GM21381 (cell line): Measurements from ENCODE around the gene CHST7.

ENCODE experiments used
- ATAC-seq: cut with Tn5 transposase; IDR thresholded peaks from one replicate; pipeline ENCODE4 v1.9.1; 2021; ENCODE audit warnings: mild to moderate bottlenecking, moderate library complexity; ENCODE audit not compliant: unreplicated experiment

The CHST7 gene

DNA sequence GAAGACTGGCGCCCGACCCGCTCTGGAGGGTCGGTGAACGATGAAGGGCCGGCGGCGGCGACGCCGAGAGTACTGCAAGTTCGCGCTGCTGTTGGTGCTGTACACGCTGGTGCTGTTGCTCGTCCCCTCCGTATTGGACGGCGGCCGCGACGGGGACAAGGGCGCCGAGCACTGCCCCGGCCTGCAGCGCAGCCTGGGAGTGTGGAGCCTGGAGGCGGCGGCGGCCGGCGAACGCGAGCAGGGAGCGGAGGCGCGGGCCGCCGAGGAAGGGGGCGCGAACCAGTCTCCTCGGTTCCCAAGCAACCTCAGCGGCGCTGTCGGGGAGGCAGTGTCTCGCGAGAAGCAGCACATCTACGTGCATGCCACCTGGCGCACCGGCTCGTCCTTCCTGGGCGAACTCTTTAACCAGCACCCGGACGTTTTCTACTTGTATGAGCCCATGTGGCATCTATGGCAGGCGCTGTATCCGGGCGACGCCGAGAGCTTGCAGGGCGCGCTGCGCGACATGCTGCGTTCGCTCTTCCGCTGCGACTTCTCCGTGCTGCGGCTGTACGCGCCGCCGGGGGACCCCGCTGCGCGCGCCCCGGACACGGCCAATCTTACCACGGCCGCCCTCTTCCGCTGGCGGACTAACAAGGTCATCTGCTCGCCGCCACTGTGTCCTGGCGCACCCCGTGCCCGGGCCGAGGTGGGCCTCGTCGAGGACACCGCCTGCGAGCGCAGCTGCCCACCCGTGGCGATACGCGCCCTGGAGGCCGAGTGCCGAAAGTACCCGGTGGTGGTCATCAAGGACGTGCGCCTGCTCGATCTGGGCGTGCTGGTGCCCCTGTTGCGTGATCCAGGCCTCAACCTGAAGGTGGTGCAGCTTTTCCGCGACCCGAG is 568 bp downstream of the CHST7 start:
- ATAC-seq: peak; percentile 27

DNA sequence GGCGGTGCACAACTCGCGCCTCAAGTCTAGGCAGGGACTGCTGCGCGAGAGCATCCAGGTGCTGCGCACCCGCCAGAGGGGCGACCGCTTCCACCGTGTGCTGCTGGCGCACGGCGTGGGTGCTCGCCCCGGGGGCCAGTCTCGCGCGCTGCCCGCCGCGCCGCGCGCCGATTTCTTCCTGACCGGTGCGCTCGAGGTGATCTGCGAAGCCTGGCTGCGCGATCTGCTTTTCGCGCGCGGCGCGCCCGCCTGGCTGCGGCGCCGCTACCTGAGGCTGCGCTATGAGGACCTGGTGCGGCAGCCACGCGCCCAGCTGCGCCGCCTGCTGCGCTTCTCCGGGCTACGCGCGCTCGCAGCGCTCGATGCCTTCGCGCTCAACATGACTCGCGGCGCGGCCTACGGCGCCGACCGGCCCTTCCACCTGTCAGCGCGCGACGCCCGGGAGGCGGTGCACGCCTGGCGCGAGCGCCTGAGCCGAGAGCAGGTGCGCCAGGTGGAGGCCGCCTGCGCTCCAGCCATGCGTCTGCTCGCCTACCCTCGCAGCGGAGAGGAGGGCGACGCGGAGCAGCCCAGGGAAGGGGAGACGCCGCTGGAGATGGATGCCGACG is 1.3 kb downstream of the CHST7 start:
- peak; percentile 12 for ATAC-seq

DNA sequence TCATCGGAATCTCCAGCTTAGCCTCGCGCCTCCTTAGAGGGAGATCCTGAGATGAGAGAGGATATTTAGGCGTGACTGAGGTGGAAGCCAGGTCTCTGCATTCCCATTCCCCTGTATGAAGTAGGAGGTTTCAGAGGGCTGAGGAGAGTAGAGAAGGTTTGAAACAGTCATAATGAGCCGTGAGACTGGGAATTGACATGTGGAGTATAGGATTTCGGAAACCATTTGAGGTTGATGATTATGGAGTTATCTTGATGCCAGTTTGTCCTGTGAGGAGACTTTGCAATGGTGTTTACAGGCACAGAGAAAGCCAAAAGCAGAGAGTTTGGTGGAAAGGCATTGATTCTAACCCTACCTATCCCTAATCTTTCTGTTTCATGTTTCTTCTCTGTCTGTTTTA is 2.0 kb downstream of the CHST7 start:
- ATAC-seq: no peak

DNA sequence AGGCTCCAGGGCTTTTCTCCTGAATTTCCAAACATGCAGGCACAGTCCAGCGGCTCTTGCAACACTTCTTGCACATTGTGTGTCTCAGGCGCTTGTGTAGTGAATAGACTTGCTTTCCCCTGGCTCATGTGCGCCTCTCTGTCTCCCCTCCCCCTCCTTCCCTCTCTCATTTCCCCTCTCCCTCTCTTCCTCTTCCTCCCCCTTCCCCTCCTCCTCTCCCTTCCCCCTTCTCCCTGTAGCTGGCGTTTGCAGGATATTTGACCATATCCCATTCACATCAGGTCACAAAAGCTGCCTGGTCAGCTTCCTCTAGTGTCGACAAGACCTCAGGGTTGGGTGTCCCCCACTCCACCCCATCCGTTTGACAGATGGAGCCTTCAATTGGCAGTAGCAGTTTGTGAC is 2.4 kb downstream of the CHST7 start:
- ATAC-seq: no peak

DNA sequence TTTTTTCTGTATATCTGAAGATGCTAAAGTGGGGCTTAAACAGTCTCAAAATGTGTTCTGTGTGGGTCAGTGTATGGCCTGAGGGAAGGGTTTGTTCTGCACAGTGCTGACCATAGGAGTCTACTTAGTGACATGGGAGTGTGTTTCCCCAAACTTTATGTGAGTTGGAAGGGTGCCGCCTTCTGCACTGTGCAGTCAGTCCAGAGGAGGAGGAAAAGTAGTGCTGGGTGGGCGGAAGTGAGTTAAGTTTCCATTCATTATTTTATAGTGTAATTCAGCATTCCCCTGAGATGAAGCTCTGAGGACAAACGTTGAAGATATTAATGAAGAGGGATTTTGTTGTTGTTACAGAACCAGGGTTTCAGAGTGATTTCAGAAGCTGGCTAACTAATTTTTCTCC is 2.9 kb downstream of the CHST7 start:
- no peak for ATAC-seq

DNA sequence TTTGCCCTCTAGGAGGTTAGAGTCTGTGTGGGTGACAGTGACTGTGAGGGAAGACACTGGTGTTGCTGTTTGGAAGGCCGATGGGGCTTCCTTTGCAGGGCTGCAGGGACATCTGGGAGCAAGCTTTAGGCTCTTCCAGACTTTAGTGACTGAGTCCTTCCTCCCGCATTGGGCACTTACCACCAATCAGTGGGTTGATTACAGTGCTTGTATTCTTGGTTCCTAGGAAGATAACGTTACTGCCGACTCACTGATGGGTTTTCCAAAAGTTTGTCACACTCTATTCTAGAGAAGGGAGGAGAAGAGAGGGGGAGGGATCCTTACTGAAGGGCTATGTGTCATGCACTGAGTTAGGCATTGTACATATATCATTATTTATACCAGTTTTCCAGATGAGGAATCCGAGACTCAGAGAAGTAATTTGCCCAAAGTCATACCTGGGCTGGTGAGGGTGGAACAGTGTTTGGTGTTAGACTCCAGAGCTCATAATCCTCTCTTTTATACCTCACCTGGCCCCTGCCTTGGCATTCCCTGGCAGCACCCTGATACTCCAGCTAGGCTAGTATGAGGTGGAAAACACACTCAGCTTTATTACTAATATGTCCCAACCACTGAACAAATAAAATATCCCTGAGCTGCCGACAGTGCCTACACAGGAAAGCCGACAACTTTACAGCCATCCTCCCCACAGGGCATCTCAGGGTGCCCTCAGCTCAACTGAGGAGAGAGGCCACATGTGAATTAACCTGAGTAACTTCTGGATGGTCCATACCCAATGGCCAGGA is 3.8 kb downstream of the CHST7 start:
- no peak for ATAC-seq

DNA sequence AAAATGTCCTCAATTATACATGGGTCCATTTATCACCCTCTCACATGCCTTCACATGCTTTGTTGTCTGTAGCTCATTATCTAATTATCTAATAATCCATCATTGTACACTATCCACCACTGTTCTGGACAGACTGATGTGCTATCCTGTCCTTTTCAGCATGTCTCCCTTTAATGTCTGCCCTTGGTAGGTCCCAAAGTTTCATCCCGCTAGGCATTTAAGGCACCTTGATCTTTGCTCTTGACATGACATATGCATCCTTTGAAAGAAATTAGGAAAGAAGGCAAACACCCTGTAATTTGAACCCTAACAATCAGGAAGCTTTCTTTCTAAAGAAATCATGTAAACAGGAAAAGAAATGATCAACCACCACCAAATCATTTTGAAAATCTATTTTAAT is 5.7 kb downstream of the CHST7 start:
- no peak for ATAC-seq

DNA sequence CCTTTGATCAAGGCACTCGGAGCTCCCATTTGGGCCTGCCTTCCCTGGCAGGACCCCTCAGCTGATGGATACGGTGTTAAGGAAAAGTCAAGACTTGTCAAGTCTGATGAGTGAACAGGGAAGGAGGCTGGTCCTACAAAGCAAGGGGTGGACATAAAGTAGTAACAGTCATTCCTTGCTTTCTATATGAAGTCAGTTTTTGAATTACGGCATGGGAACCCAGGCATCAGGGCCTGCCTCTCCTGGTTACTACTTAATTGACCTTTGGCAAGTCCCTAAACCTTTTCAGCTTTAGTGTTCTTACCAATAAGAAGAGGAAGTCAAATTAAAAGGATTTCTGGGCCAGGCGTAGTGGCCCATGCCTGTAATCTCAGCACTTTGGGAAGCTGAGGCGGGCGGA is 7.0 kb downstream of the CHST7 start:
- ATAC-seq: no peak

DNA sequence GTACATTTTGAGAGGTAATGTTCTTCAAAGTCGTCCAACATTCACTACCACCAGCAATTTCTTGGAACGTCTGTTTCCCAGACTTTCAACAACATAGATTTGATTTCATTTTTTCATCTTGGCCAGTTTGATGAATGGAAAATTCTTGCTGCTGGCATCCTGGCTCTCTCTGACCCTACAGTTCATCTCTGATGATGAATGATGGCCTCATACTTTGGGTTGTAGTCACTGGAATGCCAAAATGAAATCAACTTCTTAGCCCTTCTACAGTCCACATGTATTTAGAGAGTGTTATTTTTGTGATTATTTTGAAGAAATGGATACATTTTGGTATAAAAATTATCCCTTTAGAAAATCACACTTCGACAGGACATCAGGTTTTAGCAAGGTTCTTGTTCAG is 8.8 kb downstream of the CHST7 start:
- no peak for ATAC-seq

DNA sequence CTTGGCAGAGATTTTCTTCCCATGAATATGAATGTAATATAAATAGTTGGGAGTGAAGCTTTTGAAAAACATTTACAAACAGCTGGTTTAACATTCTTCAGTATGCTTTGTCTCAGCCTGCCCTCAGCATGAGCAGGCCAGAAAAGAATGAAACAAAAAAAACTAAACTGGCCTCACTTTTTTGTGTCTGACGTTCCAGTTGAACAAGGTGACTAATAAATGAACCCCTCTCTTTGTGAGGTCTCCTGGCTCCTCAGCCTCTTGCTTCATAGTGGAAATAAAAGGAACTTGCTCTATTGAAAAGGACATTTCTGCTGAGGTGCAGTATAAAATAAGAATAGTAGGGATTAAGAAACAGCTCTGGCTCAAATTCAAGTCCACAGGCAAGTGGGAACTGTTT is 9.4 kb downstream of the CHST7 start:
- no peak for ATAC-seq

DNA sequence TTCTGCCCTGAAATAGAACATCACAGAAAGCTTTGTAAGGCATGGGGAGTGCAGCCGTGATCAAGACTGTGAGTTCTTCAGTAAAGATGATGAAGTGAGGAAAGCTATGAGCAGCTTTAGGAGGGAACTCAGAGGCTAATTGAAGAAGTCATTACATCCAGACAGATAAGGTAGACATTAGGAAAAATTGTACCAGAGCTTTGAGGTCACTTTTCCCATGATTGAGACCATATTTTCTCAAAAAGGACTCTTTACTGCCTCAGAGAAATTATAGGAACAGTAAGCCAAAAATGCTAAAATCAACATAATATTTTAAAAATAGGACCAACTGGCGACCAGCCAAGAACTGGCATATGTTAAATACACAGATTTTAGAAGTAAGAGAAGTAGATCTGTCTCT is 11.2 kb downstream of the CHST7 start:
- ATAC-seq: no peak

DNA sequence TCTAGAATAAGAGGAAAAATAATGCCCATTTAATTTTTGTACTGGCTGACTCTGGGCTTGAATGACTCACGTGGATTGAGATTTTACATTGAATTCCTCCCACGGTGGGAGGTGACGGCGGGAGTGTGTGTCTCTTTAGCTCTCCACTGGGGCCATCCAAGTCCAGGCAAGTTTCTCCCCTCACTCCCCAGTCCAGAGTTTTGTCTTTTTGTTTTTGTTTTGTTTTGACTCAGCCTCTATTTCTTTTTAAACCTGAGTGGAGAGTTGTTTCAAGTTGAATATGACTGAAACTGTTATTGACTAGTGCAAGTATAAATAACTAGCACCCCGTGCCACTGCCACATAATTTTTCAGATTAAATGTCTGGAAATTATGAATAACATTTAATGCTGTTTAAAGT is 13.6 kb downstream of the CHST7 start:
- ATAC-seq: peak; percentile 84

DNA sequence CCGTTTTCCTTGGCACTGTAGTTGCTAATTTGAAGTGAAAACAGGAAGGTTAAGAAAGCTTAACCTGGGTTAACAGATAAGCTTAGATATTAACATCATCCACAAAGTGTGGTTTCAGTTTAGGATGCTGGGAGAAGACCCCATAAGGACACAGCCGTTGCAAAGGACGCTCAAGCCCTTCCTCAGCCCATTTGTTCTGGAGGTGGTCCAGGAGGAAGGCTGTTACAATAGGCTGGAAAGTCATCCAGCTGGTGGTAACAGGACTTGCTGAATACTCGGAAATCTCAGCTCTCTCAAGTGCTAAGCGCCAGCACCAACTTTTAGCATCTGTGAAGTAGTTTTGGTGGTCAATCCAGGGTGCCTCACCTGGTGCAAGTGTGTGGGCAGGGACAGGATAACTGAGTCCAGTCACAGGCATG is 14.2 kb downstream of the CHST7 start:
- no peak for ATAC-seq

DNA sequence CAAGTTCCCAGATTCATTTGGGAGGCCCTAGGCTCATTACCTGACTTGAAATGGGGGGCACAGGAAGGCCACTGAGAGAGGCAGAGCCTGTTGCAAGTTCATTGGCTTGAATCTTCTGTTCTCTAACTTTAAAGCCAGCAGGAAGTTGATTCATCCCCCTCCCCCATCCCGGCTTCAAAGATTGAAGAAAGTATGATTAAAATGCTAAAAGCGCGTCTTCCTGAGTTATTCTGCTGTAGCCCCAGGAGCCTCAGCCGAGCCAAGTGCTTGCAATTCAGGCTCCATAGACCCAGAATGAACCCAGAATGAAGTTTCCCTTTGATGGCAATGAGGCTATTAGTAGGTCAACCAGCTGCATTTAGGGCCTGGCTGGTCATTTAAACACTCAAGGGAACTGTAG is 14.7 kb downstream of the CHST7 start:
- no peak for ATAC-seq

DNA sequence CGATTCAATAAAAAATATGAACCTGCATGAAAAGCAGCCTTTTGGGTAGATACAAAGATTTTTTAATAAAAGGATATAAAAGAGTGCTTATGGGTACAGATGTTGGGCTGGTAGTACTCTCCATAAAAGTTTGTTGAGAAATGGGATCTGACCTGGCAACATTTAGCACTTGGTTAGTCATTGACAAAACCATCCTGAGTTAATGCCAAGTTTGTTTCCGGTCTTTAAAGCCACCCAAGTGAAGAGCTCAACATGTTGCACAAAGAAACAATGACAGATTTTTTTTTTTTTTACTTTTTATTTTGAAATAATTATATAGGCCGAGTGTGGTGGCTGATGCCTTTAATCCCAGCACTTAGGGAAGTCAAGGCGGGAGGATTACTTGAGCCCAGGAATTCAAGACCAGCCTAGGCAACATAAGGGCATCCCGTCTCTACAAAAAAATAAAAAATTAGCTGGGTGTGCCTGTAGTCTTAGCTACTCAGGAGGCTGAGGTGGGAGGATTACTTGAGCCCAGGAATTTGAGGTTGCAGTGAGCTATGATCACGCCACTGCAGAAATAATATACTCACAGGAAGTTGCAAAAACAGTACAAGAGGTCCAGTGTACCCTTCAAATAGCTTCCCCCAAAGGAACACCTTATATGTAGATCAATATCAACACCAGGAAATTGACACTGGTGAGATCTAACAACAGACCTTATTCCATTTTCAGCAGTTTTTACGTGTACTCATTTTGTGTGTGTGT is 16.6 kb downstream of the CHST7 start:
- ATAC-seq: no peak

DNA sequence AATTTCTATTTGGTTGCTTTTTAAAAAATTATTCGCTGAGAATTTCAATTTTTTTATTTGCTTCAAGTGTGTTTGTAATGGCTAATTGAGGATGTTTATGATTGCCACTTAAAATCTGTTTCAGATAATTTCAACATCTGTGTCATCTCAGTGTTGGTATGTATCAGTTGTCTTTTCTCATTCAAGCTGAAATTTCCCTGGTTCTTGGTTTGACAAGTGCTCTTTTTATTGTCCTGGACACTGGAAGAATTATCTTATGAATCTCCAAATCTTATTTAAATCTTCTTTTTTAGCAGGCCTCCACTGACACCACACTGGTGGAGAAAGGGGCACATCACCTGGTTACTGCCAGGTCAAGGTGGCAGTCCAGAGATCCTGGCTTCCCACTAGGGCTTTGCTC is 21.5 kb downstream of the CHST7 start:
- ATAC-seq: no peak

DNA sequence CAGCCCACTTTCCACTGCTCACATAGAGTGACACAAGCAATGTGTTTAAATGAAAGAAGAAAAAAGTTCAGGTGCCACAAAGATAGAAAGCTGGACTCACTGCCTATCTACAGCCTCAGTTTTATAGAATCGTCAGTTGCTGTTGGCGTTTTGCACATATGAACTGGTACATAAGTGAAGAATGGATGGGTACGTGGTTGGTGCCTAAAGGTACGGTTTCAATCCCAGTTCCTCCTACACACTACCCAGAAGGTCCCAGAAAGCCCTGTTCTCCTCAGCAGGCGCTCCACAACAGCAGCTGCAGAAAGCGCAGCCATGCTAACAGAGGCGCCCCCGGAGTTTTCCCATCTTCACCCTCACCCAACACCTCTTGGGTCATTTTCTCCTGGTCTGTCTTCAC is 23.6 kb downstream of the CHST7 start:
- no peak for ATAC-seq

DNA sequence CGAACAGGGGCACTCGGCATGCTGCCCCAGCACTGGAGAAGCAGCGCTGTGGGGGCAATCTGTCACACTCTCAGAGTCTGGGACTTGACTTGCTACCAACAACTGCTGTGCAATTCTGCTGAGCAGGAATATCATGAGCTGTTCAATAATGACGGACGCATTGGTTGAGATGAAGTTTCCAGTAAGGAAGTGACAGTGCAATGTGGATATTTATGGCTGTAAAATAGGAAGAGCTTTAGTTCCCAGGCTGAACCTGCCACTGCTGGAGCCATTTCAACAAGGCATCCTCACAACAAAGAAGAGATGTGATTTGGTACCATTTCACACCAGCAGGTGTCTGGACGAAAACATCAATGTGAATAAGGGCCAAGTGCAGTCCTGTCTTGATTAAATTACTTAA is 24.2 kb downstream of the CHST7 start:
- ATAC-seq: no peak

DNA sequence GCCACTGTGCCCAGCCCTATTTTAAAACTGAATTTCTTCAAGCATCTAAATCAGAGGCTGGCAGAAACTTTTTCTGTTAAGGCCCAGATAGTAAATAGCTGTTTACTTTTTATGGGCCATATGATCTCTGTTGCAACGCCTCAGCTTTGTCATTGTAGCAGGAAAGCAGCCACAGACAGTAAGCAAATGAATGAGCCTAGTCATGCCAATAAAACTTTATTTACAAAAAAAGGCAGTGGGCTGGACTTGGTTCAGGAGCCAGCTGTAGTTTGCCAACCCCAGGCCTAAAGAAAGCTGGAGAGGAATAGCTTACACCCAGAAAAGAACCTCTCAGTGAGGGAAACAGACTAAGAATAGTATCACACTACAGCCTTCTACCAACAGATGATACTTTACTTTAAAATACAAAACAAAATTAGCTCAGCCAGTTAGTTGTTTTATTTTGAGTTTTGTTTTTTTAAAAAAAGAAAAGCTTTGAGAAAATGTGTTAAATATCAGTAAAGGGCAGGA is 25.5 kb downstream of the CHST7 start:
- no peak for ATAC-seq

DNA sequence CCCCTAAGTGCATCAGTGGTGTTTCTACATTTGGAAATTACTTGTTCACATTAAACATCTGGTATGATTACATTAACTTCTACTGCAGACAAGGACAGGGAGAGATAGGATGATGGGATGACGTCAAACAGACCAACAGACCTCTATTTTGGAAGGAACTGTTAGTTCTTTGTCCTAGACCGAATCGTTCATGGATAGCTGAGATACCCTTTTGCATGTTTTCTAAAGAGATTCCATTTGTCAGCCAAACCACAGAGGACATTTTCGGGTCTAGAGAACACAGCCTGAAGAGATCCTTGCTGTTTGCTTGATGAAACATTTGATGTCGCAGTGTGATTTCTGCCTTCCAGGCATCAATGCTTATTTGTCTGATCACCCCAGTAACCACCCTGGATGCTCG is 27.7 kb downstream of the CHST7 start:
- no peak for ATAC-seq
